H9 (cell line): ENCODE measurements around the gene AQP12A. TPM values are rescaled to one million over a fixed set of nuclear protein-coding genes. Genes with fewer than 3 reads are reported as not detected.
A peak's percentile ranks its signal among the peaks of the same experiment; 100 is the strongest.

Source experiments
- DNase-seq: peaks from one replicate; pipeline ENCODE4 v3.0.0-alpha.2; 2017
- H2AFZ ChIP-seq: one replicate; pipeline ENCODE4 v1.6.1; 2013; ENCODE audit warnings: mild to moderate bottlenecking, low read length, control low read depth, moderate library complexity
- H2AK5ac ChIP-seq: 2 replicates; pipeline ENCODE4 v1.6.1; 2013; ENCODE audit warnings: low read length, control low read depth, mixed read lengths; ENCODE audit not compliant: insufficient read length
- H2BK120ac ChIP-seq: one replicate; pipeline ENCODE4 v1.6.1; 2013; ENCODE audit warnings: low read depth, mild to moderate bottlenecking, low read length, control low read depth, inconsistent platforms; ENCODE audit not compliant: poor library complexity, severe bottlenecking
- H2BK12ac ChIP-seq: 2 replicates; pipeline ENCODE4 v1.6.1; 2013; ENCODE audit warnings: low read length, control low read depth, mixed read lengths, low read depth; ENCODE audit not compliant: insufficient read length
- H2BK15ac ChIP-seq: 2 replicates; pipeline ENCODE4 v1.6.1; 2013; ENCODE audit warnings: low read depth, low read length, control low read depth
- H2BK20ac ChIP-seq: one replicate; pipeline ENCODE4 v1.6.1; 2013; ENCODE audit warnings: low read depth, mild to moderate bottlenecking, low read length, control low read depth, inconsistent platforms; ENCODE audit not compliant: poor library complexity, severe bottlenecking
- H2BK5ac ChIP-seq: 2 replicates; pipeline ENCODE4 v1.6.1; 2013; ENCODE audit warnings: low read length, control low read depth, mixed read lengths; ENCODE audit not compliant: insufficient read length
- H3K14ac ChIP-seq: 2 replicates; pipeline ENCODE4 v1.6.1; 2013; ENCODE audit warnings: low read length, control low read depth; ENCODE audit not compliant: insufficient read depth
- H3K18ac ChIP-seq: 2 replicates; pipeline ENCODE4 v1.6.1; 2013; ENCODE audit warnings: low read depth, mild to moderate bottlenecking, mixed read lengths, low read length, control low read depth; ENCODE audit not compliant: insufficient read length
- H3K23ac ChIP-seq: 2 replicates; pipeline ENCODE4 v1.6.1; 2013; ENCODE audit warnings: low read length, control low read depth, mixed read lengths, low read depth; ENCODE audit not compliant: insufficient read length
- H3K23me2 ChIP-seq: 2 replicates; pipeline ENCODE4 v1.6.1; 2013; ENCODE audit warnings: low read depth, mild to moderate bottlenecking, mixed read lengths, low read length, control low read depth; ENCODE audit not compliant: insufficient read length, poor library complexity, severe bottlenecking
- H3K27ac ChIP-seq: 2 replicates; pipeline ENCODE4 v1.5.1; 2013; ENCODE audit warnings: low read length, control low read depth, mixed read lengths, low read depth; ENCODE audit not compliant: insufficient read length
- H3K27me3 ChIP-seq: 2 replicates; pipeline ENCODE4 v1.6.1; 2013; ENCODE audit warnings: low read length, control low read depth, inconsistent platforms; ENCODE audit not compliant: insufficient read depth
- H3K4ac ChIP-seq: 2 replicates; pipeline ENCODE4 v1.6.1; 2013; ENCODE audit warnings: low read depth, mild to moderate bottlenecking, control low read depth, inconsistent platforms, low read length, moderate library complexity
- H3K4me1 ChIP-seq: 2 replicates; pipeline ENCODE4 v1.6.1; 2013; ENCODE audit warnings: low read length, control low read depth, inconsistent platforms; ENCODE audit not compliant: insufficient read depth
- H3K4me2 ChIP-seq: 2 replicates; pipeline ENCODE4 v1.6.1; 2013; ENCODE audit warnings: low read length, control low read depth, mixed read lengths; ENCODE audit not compliant: insufficient read length, insufficient read depth
- H3K56ac ChIP-seq: 2 replicates; pipeline ENCODE4 v1.6.1; 2013; ENCODE audit warnings: low read depth, mild to moderate bottlenecking, mixed read lengths, low read length, control low read depth; ENCODE audit not compliant: insufficient read length
- H3K79me1 ChIP-seq: 2 replicates; pipeline ENCODE4 v1.6.1; 2013; ENCODE audit warnings: low read depth, mild to moderate bottlenecking, moderate library complexity, low read length, control low read depth, inconsistent platforms; ENCODE audit not compliant: insufficient read depth, poor library complexity, severe bottlenecking
- H3K79me2 ChIP-seq: 2 replicates; pipeline ENCODE4 v1.6.1; 2013; ENCODE audit warnings: low read length, control low read depth, inconsistent platforms; ENCODE audit not compliant: insufficient read depth
- H3K9ac ChIP-seq: 2 replicates; pipeline ENCODE4 v1.6.1; 2013; ENCODE audit warnings: low read length, control low read depth, mixed read lengths; ENCODE audit not compliant: insufficient read length; ENCODE audit errors: extremely low read depth
- H3K9me3 ChIP-seq: one replicate; pipeline ENCODE4 v1.6.1; 2013; ENCODE audit warnings: low read depth, low read length, inconsistent platforms; ENCODE audit not compliant: control insufficient read depth
- H3T11ph ChIP-seq: one replicate; pipeline ENCODE4 v1.6.1; 2013; ENCODE audit warnings: mild to moderate bottlenecking, low read length, control low read depth, inconsistent platforms
- H4K20me1 ChIP-seq: one replicate; pipeline ENCODE4 v1.6.1; 2013; ENCODE audit not compliant: control insufficient read depth, insufficient read length, insufficient read depth
- H4K5ac ChIP-seq: 2 replicates; pipeline ENCODE4 v1.6.1; 2013; ENCODE audit warnings: low read depth, mild to moderate bottlenecking, mixed read lengths, low read length, control low read depth; ENCODE audit not compliant: insufficient read length
- H4K8ac ChIP-seq: replicated peaks from 2 replicates; pipeline ENCODE4 v1.6.1; 2013; ENCODE audit warnings: low read length, control low read depth, mixed read lengths, low read depth; ENCODE audit not compliant: insufficient read length
- H4K91ac ChIP-seq: 2 replicates; pipeline ENCODE4 v1.6.1; 2013; ENCODE audit warnings: low read depth, mild to moderate bottlenecking, moderate library complexity, mixed read lengths, low read length, control low read depth; ENCODE audit not compliant: insufficient read length
- H3K27ac Mint-ChIP-seq, 3 experiments: 2 replicates in 2 of 3; 3 replicates in 1 of 3; pipeline ENCODE4 v1.8.0; 2020 to 2021; ENCODE audit warnings: mixed read lengths in 3 of 3, mild to moderate bottlenecking in 1 of 3, moderate library complexity in 1 of 3
- H3K27me3 Mint-ChIP-seq: 2 replicates; pipeline ENCODE4 v1.8.0; 2021; ENCODE audit warnings: low read depth, mild to moderate bottlenecking, moderate library complexity, mixed read lengths
- H3K36me3 Mint-ChIP-seq, 3 experiments: 2 replicates in 2 of 3; 3 replicates in 1 of 3; pipeline ENCODE4 v1.8.0; 2020 to 2021; ENCODE audit warnings: low read depth in 3 of 3, mixed read lengths in 3 of 3; ENCODE audit not compliant: insufficient read depth in 1 of 3
- H3K4me1 Mint-ChIP-seq, 2 experiments: 2 replicates each; pipeline ENCODE4 v1.8.0; 2020; ENCODE audit warnings: mixed read lengths in 2 of 2
- H3K4me3 Mint-ChIP-seq, 2 experiments: 2 replicates in 1 of 2; 3 replicates in 1 of 2; pipeline ENCODE4 v1.8.0; 2020 to 2021; ENCODE audit warnings: mild to moderate bottlenecking in 2 of 2, mixed read lengths in 2 of 2, moderate library complexity in 1 of 2
- H3K9me3 Mint-ChIP-seq, 2 experiments: 2 replicates in 1 of 2; 3 replicates in 1 of 2; pipeline ENCODE4 v1.8.0; 2020; ENCODE audit warnings: mild to moderate bottlenecking in 2 of 2, mixed read lengths in 2 of 2, moderate library complexity in 1 of 2
- CTCF ChIP-seq: fragments of 200-600 bp; sonication (generic); conservative IDR thresholded peaks from 3 replicates; pipeline ENCODE4 v1.8.0; 2021; ENCODE audit warnings: antibody characterized with exemption, mild to moderate bottlenecking
- WGBS: extraction: QIAGEN DNeasy Blood & Tissue Kit; methylation state at CpG from one replicate; pipeline ENCODE4 v1.1.7; 2013; ENCODE audit warnings: missing lambda C conversion rate, low lambda C conversion rate, mixed read lengths; ENCODE audit not compliant: insufficient read length; ENCODE audit errors: extremely low coverage; 5-methylcytosine and 5-hydroxymethylcytosine counted together
- total RNA-seq: library from RNA; stranded (reverse); gene quantifications from 2 replicates; pipeline ENCODE4 v1.2.1, GENCODE V29; 2021

The AQP12A gene
- total RNA-seq, 1 experiment from 2014 or later = not detected

- Mint-ChIP-seq H3K27me3 (no peaks in the 10 kb centered on the region; the same call in none of the 2 replicates), H3K4me1 (no peaks in the 10 kb centered on the region), H3K27ac (peak overlapping the region; percentile 55 to 91 (median 58); a peak in 3 of 7 replicates), H3K9me3 (no peaks in the 10 kb centered on the region), H3K4me3 (no peak overlapping the region), H3K36me3 (peaks cover 26 to 58% (median 45%) of the 10 kb centered on the region in 3 experiments; a peak in 6 of 7 replicates)
- WGBS = no CpG with 5 or more reads among the region's 15 CpGs
- Histone ChIP-seq H2BK15ac (no peak overlapping the region), H3K9me3 (no peaks in the 10 kb centered on the region), H4K8ac (no peak overlapping the region), H4K20me1 (no peaks in the 10 kb centered on the region), H4K91ac (no peak overlapping the region), H3K56ac (no peak overlapping the region), H2BK5ac (no peak overlapping the region), H3K4ac (no peak overlapping the region), H3K4me2 (no peak overlapping the region), H3K4me1 (no peaks in the 10 kb centered on the region), H3K18ac (no peak overlapping the region), H3K23ac (no peak overlapping the region), H3K27me3 (no peaks in the 10 kb centered on the region), H3K23me2 (no peaks in the 10 kb centered on the region), H3K79me1 (no peaks in the 10 kb centered on the region), H2AK5ac (no peak overlapping the region), H3K9ac (no peak overlapping the region), H4K5ac (no peak overlapping the region), H2BK120ac (no peak overlapping the region), H2BK12ac (no peak overlapping the region), H2BK20ac (no peak overlapping the region), H3K79me2 (no peaks in the 10 kb centered on the region), H3T11ph (no peak overlapping the region), H3K14ac (no peak overlapping the region), H3K27ac (no peak overlapping the region), H2AFZ (no peak overlapping the region)
- no peak for DNase-seq
- TF ChIP-seq CTCF = no peak
These were observed 36.2 kb downstream of the AQP12A start for GRCh38 chr2:240727913-240728312.
